Endothelial cell (in vitro differentiated cells): ENCODE results near the gene RIPOR3. TPM values are rescaled to one million over a fixed set of nuclear protein-coding genes. Genes with fewer than 3 reads are reported as not detected.

Experiments
- DNase-seq: peaks from one replicate; pipeline ENCODE4 v3.0.0; 2021; ENCODE audit warnings: low spot score
- H3K27ac Mint-ChIP-seq: one replicate; pipeline ENCODE4 v1.8.0; 2021; ENCODE audit warnings: mixed read lengths, inconsistent platforms; ENCODE audit not compliant: unreplicated experiment
- H3K27me3 Mint-ChIP-seq: one replicate; pipeline ENCODE4 v1.8.0; 2021; ENCODE audit warnings: mild to moderate bottlenecking, moderate library complexity, mixed read lengths, inconsistent platforms; ENCODE audit not compliant: unreplicated experiment
- H3K36me3 Mint-ChIP-seq: one replicate; pipeline ENCODE4 v1.8.0; 2021; ENCODE audit warnings: mild to moderate bottlenecking, low read depth, mixed read lengths, inconsistent platforms; ENCODE audit not compliant: unreplicated experiment
- H3K4me1 Mint-ChIP-seq: one replicate; pipeline ENCODE4 v1.8.0; 2021; ENCODE audit warnings: mild to moderate bottlenecking, mixed read lengths, inconsistent platforms; ENCODE audit not compliant: unreplicated experiment
- H3K4me3 Mint-ChIP-seq: one replicate; pipeline ENCODE4 v1.8.0; 2021; ENCODE audit warnings: mild to moderate bottlenecking, mixed read lengths, inconsistent platforms; ENCODE audit not compliant: unreplicated experiment
- H3K9me3 Mint-ChIP-seq: one replicate; pipeline ENCODE4 v1.8.0; 2021; ENCODE audit warnings: mixed read lengths, inconsistent platforms; ENCODE audit not compliant: unreplicated experiment
- CTCF ChIP-seq: fragments of 200-600 bp; sonication (generic); IDR thresholded peaks from one replicate; pipeline ENCODE4 v1.5.0; 2021; ENCODE audit warnings: antibody characterized with exemption; ENCODE audit not compliant: unreplicated experiment
- total RNA-seq: library from RNA; stranded (reverse); fragmentation: NEBNext Ultra II Directional; extraction: Animal tissue kit (Norgen Biotek cat#: 25700); gene quantifications from one replicate; pipeline ENCODE4 v1.2.1, GENCODE V29; 2021; ENCODE audit not compliant: unreplicated experiment

RIPOR3 gene
- total RNA-seq, 1 donor from 2014 or later: 11.2 TPM

DNA sequence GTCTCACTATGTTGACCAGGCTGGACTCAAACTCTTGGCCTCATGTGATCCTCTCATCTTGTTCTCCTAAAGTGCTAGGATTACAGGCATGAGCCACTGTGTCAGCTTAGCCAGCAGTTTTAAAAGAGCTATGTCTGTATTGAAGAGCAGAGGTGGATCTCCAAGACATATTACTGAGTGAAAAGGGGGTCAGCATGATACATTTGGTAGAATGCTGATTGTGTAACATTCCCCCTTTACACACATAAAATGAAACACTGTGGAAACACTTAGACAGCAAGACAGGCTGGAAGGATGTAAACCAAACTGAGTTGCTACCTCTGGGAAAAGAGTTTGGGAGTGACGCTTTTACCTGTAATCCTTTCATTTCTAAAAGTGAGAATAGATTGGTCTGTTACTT, 1.7 kb upstream of the RIPOR3 start:
- Mint-ChIP-seq H3K4me1 (peaks cover 34% of the 10 kb centered on the region), H3K4me3 (no peak overlapping the region), H3K9me3 (no peaks in the 10 kb centered on the region), H3K27me3 (peaks cover 5% of the 10 kb centered on the region), H3K27ac (no peak overlapping the region), H3K36me3 (no peaks in the 10 kb centered on the region)
- DNase-seq: no peak
- TF ChIP-seq CTCF: no peak

- Mint-ChIP-seq H3K27ac (no peak overlapping the region), H3K9me3 (no peaks in the 10 kb centered on the region), H3K27me3 (peaks cover 5% of the 10 kb centered on the region), H3K4me1 (peaks cover 34% of the 10 kb centered on the region), H3K4me3 (no peak overlapping the region), H3K36me3 (no peaks in the 10 kb centered on the region)
- TF ChIP-seq CTCF: no peak
- no peak for DNase-seq
Measured at GRCh38 chr20:50692552-50692933, 1.2 kb upstream of the RIPOR3 start.

- peak; percentile 13 for DNase-seq
Measured at GRCh38 chr20:50691573-50692551, 520 bp upstream of the RIPOR3 start.

DNA sequence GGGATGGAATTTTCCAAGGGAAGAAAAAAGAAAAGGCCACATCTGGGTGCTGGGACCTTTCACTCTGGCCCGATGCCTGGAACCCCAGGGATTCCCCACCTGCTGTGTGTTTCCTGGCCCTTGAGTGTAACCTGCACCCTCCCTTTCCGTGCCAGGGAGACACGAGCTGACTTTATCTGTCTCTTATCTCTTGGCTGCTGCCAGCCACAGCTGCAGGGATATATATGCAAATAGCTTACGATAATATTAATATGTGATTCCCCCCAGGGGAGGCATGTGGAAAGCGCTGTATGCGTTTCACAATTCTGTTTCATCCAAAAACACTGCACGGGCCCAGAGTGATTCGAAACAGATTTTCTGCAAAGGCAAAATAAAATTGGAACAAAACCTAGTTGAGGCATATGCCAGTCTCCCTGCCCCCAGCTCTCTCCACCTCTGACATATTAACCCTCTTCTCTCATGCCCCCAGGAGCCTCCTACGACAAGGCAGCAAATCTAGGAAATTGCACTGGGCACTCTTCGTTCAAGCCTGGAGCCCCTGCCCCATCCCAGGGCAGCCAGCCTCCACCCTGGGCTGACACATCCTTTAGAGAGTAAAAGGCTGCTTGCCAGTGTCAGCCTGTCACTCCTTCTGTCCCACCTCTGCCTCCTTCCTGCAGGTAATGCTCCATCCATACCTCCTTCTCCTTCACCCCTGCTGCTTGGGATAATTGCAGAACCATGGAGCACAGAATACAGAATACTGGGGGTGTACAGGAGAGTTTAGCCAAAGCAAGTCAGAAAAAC, 1.3 kb downstream of the RIPOR3 start:
- H3K36me3 Mint-ChIP-seq: no peaks in the 10 kb centered on the region
- peaks cover 5% of the 10 kb centered on the region for H3K27me3 Mint-ChIP-seq
- no peak overlapping the region for H3K27ac Mint-ChIP-seq
- TF ChIP-seq CTCF: no peak
- peaks cover 34% of the 10 kb centered on the region for H3K4me1 Mint-ChIP-seq
- H3K9me3 Mint-ChIP-seq: no peaks in the 10 kb centered on the region
- peak overlapping the region; percentile 90 for H3K4me3 Mint-ChIP-seq
- DNase-seq: no peak

More at GRCh38 chr20:50691573-50692551, 520 bp upstream of the RIPOR3 start:
- no peaks in the 10 kb centered on the region for H3K36me3 Mint-ChIP-seq
- H3K27ac Mint-ChIP-seq: peak overlapping the region; percentile 5
- peak overlapping the region; percentile 74 for H3K4me3 Mint-ChIP-seq
- no peak for TF ChIP-seq CTCF
- H3K4me1 Mint-ChIP-seq: peaks cover 34% of the 10 kb centered on the region
- peaks cover 5% of the 10 kb centered on the region for H3K27me3 Mint-ChIP-seq
- H3K9me3 Mint-ChIP-seq: no peaks in the 10 kb centered on the region
